Measurements from ENCODE around the gene EBI3.

DNA sequence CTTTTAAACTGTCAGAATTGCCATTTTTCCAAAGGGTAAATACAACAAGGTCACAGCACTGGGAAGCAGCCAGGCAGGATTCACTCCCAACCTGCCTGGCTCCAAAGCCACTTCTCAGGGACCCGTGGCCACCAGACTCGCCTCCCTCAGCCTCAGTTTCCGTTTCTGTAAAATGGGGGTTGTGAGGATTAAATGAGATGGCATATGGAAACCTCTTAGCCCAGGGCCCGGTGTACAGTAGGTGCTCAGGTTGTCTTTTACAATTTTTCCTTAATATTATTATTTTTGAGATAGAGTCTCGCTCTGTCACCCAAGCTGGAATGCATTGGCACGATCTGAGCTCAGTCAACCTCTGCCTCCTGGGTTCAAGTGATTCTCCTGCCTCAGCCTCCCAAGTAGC is 27.7 kb downstream of the EBI3 start:
- no peak for TF ChIP-seq CTCF (optimal IDR thresholded peaks at IDR 0.05 in 1 of 3, IDR thresholded peaks at IDR 0.05 in 1 of 3, conservative IDR thresholded peaks at IDR 0.05 in 1 of 3; ENCODE audit: extremely low read depth in 1 of 3, insufficient read depth in 2 of 3, low read length in 3 of 3)
- no peak for TF ChIP-seq EZH2 (IDR thresholded peaks at IDR 0.05; ENCODE audit: low read length)
